ENCODE data around the gene GPLD1.

Gene GPLD1

GRCh38 chr6:24455061-24455460, 34.3 kb downstream of the GPLD1 start:
- DNase-seq (ENCODE audit: low read depth in 3 of 3, low spot score in 1 of 3), result no peak

- DNase-seq (ENCODE audit: low read depth in 3 of 3, low spot score in 1 of 3), result no peak
Observed at GRCh38 chr6:24454452-24454851, 34.9 kb downstream of the GPLD1 start.

- DNase-seq (ENCODE audit: low read depth in 3 of 3, low spot score in 1 of 3), result no peak
Observed at GRCh38 chr6:24453921-24454320, 35.5 kb downstream of the GPLD1 start.

GRCh38 chr6:24451581-24452388, 37.6 kb downstream of the GPLD1 start:
- DNase-seq (ENCODE audit: low read depth in 3 of 3, low spot score in 1 of 3), result no peak

- no peak for DNase-seq (ENCODE audit: low read depth in 3 of 3, low spot score in 1 of 3)
Observed at GRCh38 chr6:24448828-24449525, 40.4 kb downstream of the GPLD1 start.

GRCh38 chr6:24448396-24448795, 41.0 kb downstream of the GPLD1 start:
- DNase-seq (ENCODE audit: low read depth in 3 of 3, low spot score in 1 of 3), result no peak

- no peak for DNase-seq (ENCODE audit: low read depth in 3 of 3, low spot score in 1 of 3)
Observed at GRCh38 chr6:24446670-24447069, 42.7 kb downstream of the GPLD1 start.

GRCh38 chr6:24445704-24446103, 43.7 kb downstream of the GPLD1 start:
- no peak for DNase-seq (ENCODE audit: low read depth in 3 of 3, low spot score in 1 of 3)

GRCh38 chr6:24444588-24444987, 44.8 kb downstream of the GPLD1 start:
- DNase-seq (ENCODE audit: low read depth in 3 of 3, low spot score in 1 of 3), result no peak

- DNase-seq (ENCODE audit: low read depth in 3 of 3, low spot score in 1 of 3), result no peak
Observed at GRCh38 chr6:24441599-24441904, 47.8 kb downstream of the GPLD1 start.

GRCh38 chr6:24440897-24441598, 48.3 kb downstream of the GPLD1 start:
- DNase-seq (ENCODE audit: low read depth in 3 of 3, low spot score in 1 of 3), result no peak

- DNase-seq (ENCODE audit: low read depth in 3 of 3, low spot score in 1 of 3), result no peak
Observed at GRCh38 chr6:24439858-24440539, 49.4 kb downstream of the GPLD1 start.

- DNase-seq (ENCODE audit: low read depth in 3 of 3, low spot score in 1 of 3), result no peak
Observed at GRCh38 chr6:24436979-24437378, 52.4 kb downstream of the GPLD1 start.

GRCh38 chr6:24432611-24433010, 56.8 kb downstream of the GPLD1 start:
- DNase-seq (ENCODE audit: low read depth in 3 of 3, low spot score in 1 of 3), result no peak

- DNase-seq (ENCODE audit: low read depth in 3 of 3, low spot score in 1 of 3), result no peak
Observed at GRCh38 chr6:24431045-24431451, 58.3 kb downstream of the GPLD1 start.

GRCh38 chr6:24430086-24430485, 59.3 kb downstream of the GPLD1 start:
- DNase-seq (ENCODE audit: low read depth in 3 of 3, low spot score in 1 of 3), result no peak

GRCh38 chr6:24429146-24429545, 60.2 kb downstream of the GPLD1 start:
- DNase-seq (ENCODE audit: low read depth in 3 of 3, low spot score in 1 of 3), result no peak

- no peak for DNase-seq (ENCODE audit: low read depth in 3 of 3, low spot score in 1 of 3)
Observed at GRCh38 chr6:24428615-24429014, 60.8 kb downstream of the GPLD1 start.

- no peak for DNase-seq (ENCODE audit: low read depth in 3 of 3, low spot score in 1 of 3)
Observed at GRCh38 chr6:24426729-24427446, 62.5 kb downstream of the GPLD1 start.

GRCh38 chr6:24425091-24425490, 64.3 kb downstream of the GPLD1 start:
- DNase-seq (ENCODE audit: low read depth in 3 of 3, low spot score in 1 of 3), result no peak

- no peak for DNase-seq (ENCODE audit: low read depth in 3 of 3, low spot score in 1 of 3)
Observed at GRCh38 chr6:24419526-24419925, 69.9 kb downstream of the GPLD1 start.
